Stimulated activated CD8-positive, alpha-beta memory T cell treated with anti-CD3 and anti-CD28 coated beads, Interleukin-7, amount 100 ng/mL, for 1 hour (primary cell): ENCODE results near the gene CPM.

ENCODE experiments used
- DNase-seq, 2 donors: peaks; one replicate each; pipeline ENCODE4 v3.0.0-alpha.2; 2020; ENCODE audit warnings: low read depth in 2 of 2

CPM gene

DNA sequence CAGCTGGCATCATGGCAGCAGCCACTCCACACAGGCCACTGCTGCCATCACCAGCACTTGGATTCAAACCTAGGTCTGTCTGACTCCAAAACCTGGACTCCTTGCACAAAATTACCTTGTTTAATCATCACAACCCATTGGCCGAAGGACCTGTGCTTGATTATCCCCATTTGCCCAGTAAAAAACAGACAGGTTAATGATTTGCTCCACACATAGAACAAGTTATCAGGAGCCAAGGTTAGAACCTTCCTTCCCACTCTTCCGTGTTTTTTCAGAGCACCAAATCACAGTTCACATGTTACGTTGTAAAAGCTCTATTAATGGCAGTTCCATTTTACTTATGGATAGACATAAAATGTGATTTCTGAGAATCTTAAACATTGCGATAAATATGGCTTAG lies 23.5 kb upstream of the CPM start:
- DNase-seq: no peak

DNA sequence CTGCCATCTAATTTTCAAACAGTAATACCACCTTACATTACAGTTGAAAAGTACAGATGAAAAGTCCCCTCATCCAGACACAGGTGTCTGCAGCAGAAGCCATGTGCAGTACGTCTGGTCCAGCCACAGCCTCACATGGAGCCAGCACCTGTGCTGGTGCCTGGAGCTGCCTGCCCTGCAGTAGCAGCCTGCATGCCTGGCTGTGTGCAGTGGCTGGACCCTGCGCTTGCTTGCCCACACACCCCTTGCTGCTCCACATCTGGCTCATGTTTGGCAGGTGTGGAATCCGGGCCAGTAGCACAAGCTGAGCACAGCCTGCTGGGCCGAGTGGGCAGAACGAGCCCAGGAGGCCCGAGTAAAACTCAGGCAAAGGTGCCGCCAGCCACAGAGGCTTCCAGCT lies 21.8 kb upstream of the CPM start:
- DNase-seq: no peak

DNA sequence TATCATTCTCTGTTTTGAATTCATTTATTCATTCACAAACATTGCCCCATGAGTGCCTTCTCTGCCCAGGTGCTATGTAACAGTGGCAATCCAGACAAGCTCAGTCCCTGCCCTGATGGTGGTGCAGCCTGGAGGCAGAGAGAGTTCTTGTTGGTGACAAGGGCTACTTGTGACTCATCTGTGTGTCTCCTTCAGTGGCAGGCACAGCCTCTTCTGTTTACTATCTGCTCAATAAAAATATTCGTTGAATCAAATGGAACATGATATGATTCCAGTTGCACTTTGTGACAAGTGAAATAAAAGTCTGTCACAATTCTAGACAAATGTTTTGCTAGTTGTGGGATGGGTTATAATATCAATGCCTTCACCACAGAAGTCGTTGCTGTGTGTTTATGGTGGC lies 20.6 kb upstream of the CPM start:
- no peak for DNase-seq

DNA sequence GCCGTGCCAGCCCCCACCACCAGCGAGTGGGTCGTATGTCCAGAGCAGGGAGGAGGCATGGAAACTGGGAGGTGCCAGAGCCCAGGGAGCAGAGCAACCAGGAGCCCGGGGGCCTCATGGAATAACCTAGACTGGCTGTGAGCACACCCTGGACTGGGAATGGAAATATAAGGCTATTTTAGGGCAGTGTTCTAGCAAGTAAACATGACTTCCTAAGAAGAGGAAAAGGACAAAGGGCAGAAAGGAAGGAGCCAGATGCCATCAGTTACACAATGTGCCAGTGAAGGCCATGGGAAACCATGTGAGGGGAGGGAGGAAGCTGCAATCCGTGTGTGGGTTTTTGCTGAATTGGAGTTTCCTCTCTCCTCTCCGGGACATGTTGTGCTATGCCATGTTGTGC lies 18.7 kb upstream of the CPM start:
- DNase-seq: no peak

DNA sequence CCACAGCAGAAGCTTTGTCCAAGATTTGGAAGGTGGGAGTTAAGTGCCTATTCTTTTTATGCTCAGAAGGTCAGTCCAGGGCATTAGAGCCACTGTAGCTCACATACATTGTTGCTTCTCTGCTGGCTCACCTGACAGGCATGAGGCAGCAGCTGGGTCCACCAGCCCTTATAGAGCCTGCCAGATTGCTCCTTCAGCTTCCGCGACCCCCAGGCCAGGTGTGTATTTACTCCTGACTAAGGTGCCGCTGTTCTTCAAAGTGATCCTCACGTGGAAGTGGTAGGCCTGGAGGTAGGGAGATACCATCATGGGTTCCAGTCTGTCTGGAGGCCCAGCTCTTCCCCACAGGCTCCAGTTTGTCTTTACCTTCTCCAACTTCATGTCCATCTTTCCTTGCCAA lies 17.5 kb upstream of the CPM start:
- no peak for DNase-seq

DNA sequence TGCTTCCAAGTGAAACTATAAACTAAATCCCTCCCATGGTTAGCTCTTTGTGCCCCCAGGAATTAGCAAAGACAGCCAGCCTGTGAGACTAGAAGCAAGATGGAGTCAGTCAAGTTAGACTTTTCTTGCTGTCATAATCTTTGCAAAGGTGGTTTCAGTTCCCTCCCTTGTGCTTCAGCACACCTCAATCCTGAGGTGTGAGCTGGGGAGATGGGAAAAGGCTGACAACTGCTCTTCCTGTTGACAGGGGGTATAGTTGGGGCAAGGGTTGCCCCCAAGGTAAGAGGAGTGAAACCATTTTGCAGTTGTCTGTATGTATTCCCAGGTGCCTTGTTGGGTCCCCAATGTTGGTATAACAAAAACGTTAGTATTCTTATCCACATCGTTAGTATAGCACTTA lies 12.3 kb upstream of the CPM start:
- DNase-seq: no peak

DNA sequence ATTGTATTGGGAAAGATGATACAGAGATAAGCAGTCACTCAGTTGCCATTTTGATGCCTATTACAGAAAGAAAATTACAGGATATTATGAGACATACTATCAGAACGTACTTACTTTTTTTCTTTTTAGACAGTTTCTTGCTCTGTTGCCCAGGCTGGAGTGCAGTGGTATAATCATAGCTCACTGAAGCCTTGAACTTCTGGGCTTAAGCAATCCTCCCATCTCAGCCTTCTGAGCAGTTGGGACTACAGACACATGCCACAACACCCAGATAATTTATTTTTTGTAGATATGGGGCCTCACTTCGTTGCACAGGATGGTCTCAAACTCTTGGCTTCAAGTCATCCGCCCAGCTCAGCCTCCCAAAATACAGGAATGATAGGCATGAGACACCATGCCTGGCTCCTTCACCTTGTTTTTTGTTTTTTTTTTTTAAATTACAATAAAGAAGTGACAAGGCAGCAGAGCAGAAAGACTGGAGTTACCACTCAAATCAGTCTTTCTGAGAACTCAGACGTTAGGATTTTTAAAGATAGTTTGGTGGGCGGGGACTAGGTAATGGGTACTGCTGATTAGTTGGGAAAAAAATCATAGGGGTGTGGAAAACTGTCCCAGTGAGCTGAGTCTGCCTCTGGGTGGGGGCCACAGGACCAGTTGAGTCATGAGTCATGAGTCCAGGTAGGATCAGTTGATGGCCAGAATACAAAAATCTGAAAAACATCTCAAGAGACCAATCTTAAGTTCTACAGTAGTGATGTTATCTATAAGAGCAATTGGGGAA lies 11.5 kb upstream of the CPM start:
- no peak for DNase-seq

DNA sequence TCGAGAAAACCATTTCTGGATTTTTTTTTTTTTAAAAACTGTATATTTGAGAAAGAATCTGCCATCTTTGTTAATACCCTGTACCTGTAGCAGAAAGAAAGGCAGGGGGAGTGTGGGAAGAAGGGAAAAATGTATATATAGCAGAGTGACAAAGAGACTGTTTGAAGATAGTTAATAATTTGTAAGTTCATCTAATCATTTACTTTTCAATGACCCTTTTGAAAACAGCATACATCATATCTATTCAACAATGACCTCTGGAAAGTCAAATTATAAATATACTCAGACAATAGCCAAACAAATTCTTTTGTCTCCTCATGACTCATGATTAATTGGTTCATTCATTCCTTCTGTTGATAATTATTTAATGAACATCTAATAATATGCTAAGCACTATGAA lies 10.9 kb upstream of the CPM start:
- DNase-seq: no peak

DNA sequence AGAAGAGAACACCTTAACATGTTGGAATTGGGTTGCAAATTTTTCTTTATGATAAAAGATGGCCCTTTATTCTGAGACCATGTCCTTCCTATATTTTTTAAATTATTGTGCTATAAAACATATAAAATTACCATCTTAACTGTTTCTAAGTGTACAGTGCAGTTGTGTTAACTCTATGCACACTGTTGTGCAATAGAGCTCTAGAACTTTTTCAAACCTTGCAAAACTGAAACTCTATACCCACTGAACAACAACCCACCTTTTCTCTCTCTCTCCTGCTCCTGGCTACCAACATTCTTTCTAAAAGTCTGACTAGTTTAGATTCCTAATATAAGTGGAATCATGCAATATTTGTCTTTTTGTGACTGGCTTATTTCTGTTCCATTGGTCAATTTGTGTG lies 7.8 kb upstream of the CPM start:
- DNase-seq: no peak

DNA sequence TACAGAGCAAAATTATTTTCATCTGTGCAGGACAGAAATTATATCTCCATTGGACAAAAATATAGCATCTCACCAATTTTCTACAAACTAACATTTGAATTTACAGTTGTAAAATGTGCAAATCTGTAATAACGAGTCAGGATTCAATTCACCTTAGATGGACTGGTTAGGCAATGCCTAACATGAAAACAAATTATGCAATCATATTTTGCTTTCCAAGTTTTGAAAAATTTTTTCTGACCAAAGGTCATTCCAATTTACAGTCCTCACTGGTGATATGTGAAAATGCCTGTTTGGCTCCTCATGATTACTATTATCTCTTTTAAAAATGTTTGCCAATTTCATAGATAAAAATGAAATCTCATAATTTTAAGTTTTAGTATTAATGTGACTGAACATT lies 6.5 kb upstream of the CPM start:
- DNase-seq: no peak

DNA sequence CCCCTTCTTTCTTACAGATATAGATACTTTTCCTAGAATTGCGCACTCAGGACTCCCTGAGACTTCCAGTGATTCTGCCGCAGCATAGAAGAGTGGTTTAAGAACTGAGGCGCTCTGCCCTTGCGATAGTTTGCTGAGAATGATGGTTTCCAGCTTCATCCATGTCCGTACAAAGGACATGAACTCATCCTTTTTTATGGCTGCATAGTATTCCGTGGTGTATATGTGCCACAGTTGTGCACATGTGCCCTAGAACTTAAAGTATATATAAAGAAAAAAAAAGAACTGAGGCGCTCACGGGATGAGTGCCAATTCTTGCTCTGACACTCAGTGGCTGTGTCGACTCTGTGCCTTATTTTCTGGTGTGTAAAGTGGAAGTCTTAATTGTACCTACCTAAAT lies 1.4 kb upstream of the CPM start:
- no peak for DNase-seq

DNA sequence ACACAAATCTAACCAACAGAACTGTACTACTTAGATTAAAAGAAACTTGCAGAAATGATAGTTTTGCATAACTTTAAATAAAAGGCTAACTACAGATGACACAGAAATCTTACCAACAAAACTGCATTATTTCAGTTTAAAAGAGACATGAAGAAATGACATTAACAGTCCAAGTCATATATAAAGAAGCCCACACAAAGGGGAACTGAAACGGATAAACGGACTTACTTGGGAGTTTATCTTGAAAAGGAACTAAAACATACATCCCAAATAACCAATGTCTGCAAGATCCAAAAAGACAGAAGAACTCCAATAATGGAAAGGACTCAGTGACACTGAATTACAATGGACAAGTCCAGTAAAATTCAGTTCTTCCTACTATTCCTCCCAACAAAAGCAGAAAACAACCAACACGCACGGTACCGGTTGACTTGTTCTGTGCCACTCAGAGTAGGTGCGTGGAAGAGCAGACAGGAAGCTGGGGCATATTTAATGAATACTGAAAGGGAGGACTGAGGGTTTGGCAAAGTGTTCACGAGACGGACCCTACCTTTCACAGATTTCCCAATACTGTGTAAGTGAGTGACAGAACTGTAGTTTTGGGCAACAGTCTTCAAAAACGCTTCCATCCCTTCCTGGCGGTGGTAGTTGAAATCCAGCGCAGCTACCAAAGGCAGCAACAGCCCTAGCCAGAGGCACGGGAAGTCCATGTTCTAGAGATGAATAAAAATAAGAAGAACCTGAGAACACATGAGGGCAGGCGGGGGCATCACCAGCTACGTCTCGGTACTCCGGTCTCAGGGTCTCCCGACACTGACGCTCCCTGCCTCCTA lies 627 bp downstream of the CPM start:
- no peak for DNase-seq

DNA sequence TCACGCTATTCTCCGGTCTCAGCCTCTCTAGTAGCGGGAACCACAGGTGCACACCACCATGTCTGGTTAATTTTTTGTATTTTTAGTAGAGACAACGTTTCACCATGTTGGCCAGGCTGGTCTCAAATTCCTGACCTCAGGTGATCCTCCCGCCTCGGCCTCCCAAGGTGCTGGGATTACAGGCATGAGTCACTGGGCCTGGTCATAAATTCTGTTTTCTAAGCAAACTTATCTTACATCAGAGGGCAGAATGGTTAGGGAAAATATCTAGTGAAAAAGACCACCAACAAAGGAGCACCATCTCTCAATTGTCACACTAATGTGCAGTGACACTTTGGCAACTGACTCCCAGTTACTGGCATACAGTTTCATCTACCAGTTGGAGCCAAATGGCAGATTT lies 2.8 kb downstream of the CPM start:
- DNase-seq: no peak

DNA sequence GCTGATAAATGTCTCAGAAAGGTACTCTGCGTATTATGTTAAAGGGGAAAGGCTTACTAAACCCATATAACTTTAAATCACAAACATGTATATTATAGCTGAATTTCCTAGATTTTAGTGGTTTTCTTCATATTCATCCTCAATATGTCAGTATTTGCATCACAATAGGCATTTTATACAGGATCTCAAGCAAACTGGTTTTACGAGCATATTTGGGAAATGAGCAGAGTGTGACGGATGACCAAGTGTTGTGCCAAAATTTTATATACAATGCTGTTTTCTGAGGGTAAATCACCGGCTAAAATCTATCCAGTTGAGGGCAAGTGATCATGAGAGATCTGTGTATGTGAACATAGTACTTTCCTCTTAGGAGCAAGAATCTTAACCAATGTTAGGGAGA lies 8.4 kb downstream of the CPM start:
- no peak for DNase-seq

DNA sequence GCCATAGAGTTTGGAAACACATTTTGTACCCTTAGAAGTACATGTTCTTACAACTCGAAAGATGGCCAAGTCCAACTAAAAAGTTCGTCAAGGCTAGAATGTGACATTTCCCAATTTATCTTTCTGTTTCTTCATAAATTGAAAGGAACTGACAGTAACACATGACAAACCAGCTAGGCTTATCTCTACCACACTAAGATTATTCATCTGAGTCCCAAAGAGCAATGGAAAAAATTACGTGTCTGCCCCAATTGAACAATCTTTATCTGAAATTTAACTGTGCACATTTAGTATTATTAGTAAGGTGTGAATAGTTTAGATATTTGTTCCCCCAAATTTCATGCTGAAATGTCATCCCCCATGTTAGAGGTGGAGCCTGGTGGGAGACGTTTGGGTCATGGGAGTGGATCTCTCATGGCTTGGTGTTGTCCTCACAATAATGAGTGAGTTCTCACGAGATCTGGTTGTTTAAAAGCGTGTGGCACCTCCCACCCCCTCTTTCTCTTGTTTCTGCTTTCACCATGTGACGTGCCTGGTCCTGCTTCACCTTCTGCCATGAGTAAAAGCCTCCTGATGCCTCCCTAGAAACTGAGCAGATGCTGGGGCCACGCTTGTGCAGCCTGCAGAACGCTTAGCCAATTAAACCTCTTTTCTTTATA lies 13.3 kb downstream of the CPM start:
- no peak for DNase-seq

DNA sequence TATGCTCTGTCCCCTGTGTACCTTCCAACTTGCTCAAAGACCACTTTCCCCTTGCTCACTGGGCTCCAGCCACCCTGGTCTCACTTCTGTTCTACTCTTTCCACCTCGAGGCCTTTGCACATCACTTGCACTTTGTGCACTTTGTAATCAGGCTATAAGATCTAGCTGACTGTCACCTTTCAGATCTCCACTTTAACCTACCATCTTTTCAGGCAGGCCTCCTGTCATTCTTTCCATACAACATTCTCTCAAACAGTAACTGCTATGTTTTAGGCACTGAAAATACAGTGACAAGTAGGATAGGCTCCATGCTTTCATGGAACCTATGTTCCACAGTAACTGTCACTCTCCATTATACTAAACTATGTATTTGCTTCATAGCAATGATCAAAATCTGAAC lies 14.0 kb downstream of the CPM start:
- DNase-seq: no peak

DNA sequence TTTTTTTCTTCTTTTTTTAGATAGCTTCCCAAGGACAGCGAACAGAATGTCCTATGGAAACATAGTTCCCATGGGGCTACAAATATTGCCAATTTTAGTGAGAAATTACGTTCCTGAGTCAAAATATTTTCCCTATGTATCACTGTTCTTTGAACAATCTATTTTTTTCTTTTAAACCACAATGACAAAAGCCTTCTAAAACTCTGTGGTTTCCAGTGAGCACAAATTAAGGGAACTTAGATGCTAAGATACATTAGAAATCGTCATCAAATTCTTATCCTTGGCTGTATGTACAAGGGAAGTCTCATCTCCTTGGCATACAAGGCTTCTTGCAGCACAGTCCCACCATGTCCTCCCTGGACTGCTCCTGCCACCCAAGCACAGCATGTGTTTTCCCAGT lies 17.9 kb downstream of the CPM start:
- no peak for DNase-seq

DNA sequence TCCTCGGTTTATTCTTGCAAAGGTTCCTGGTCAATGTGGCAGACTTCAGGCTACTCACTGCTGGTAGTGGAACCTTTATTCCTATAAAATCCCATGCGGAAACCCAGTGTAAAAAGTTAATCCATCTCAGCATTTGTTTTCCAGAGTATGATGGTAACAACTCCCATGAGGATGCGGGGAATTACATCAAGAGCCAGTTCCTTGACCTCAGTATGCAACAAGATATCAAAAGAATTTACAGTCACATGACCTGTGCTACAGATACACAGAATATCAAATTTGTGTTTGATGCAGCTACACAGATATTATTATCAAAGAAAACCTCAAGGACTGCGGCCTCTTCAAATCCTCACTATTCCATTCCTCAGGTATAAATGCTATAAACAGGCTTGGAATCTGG lies 19.3 kb downstream of the CPM start:
- no peak for DNase-seq

DNA sequence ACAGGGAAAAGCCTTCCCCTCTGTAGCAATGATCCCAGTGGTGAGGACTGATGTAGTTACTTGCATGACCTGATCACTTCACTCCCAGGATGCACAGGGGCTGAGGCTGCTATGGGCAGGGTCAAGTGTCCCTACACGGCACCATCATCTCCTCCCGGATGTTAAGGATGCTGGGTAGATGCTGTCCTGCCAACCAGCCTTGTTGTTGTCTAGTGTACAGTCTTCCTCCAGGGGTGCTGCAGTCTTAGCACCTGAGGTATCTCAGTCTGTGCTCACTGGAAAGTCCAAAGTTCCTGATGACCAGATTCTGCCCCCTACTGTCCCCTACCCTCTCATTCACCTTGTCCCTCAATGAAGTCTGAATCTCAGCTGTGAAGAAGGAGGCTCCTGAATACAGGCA lies 20.1 kb downstream of the CPM start:
- DNase-seq: no peak

DNA sequence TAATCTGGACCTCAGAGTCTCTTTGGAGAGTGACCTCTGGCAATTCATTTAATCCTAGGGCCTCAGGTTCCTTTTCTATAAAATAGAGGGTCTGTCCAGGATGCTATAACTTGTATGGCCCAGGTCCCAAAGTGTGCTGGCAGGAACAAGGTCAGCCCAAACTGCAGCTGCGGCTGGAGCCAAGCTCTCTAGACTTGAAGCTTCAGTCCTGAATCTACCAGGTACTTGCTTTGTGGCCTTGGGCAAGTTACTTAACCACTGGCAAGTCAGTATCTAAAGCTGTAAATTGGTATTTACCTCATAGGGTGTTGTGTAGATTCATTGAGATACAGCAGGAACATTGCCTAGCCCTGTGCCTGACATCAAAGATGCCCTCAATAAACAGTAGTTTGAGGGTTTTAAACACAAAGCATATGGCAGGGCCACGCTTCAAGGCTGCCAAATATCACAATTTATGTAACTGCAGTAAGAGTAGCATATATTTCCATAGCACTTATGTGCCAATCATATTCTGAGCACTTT lies 21.7 kb downstream of the CPM start:
- no peak for DNase-seq

DNA sequence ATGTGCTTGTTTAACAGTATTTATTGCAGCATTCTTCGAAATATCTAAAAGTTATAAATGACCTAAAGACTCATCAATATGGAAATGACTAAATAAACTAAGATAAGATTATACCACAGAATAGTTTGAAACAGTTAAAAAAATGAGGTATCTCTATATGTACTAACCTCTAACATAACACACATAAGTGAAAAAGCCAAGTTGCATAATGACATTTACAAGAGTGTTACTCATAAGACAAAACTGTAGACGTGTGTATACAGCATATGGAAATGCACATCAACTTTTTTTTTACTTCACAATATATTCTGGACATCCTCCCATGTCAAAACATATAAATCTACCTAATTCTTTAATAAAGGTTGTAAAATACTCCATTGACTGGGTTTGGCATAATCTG lies 22.8 kb downstream of the CPM start:
- no peak for DNase-seq

DNA sequence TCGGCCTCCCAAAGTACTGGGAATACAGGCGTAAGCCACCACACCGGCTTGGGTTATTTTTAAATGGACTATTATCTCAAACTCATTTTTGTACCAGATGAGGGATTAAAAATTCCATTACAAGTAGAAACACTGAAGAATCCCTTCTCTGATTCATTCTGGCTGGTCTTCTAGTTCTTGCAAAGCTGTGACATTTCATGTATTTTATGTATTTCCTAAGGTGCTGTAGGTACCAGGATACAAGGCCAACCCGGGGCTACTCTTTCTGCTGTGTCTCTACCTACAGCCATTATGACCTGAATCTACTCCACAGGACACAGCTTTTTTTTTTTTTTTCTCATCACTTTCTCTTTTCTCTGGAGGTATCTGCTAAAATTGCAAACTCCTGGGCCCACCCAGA lies 24.9 kb downstream of the CPM start:
- DNase-seq: no peak

DNA sequence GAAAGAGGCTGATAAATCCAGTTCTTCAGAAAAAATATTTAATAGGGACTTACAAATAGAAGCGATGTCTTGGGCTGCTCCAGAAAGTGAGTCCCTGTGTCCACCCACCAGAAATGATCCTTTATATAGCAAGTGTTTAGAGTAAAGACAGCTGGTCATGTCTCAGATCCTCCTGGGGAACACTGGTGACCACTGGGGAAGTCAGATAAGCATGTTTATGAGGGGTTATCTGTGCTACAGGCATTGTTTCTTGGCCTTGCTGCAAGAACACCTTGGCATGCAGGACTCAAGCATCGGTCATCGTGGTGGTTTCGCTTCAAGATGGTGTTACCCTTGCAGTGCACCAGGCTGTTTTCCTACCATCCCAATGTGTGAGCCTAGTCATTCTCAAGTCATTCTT lies 27.2 kb downstream of the CPM start:
- DNase-seq: no peak
